K562 (cell line): ENCODE results near the gene VIPR2. TPM values are rescaled to one million over a fixed set of nuclear protein-coding genes. Genes with fewer than 3 reads are reported as not detected.

Experiments
- ATAC-seq: fragments of 200-7000 bp; cut with Tn5 transposase; 3 replicates; pipeline ENCODE4 v1.9.1; 2020; ENCODE audit warnings: moderate library complexity
- BruUV-seq: library from RNA; stranded (reverse); fragments of 400-500 nt; replicated peaks from 2 replicates; lab custom pipeline; 2021; lab: Mats Ljungman, UMichigan
- CTCF ChIA-PET: fragments of 300-600 bp; formaldehyde crosslinking; extraction: SDS; loops from one replicate; lab custom pipeline; 2021; ENCODE audit warnings: low intra/inter-chr PET ratio; lab: Yijun Ruan, JAX
- POLR2A ChIA-PET: fragments of 300-600, 350-650 bp; sonication (Branson Sonifier 250); formaldehyde crosslinking; extraction: SDS; loops from one replicate; lab custom pipeline; 2021; ENCODE audit warnings: antibody characterized with exemption, inconsistent platforms; lab: Yijun Ruan, JAX
- DNase-seq, 4 experiments: peaks; one replicate each; pipeline versions ENCODE4 v3.0.0 to v3.0.0-alpha.2; 2011 to 2018; ENCODE audit warnings: low spot score in 3 of 4, mixed read lengths in 3 of 4; ENCODE audit errors: extremely low read depth in 1 of 4
- FAIRE-seq: peaks from 2 replicates; lab custom pipeline; 2011; peaks lifted over from hg19 to GRCh38; lab: Jason Lieb, UNC
- H2AFZ ChIP-seq: 2 replicates; pipeline ENCODE4 v1.6.0; 2011; ENCODE audit warnings: low read depth, low read length, control low read depth, inconsistent platforms
- H3K27ac ChIP-seq: fragments of 200-600 bp; 3 replicates; pipeline ENCODE4 v1.8.0; 2011; ENCODE audit warnings: low read depth, mild to moderate bottlenecking, control low read depth, inconsistent platforms, low read length, moderate library complexity, mixed read lengths; ENCODE audit errors: extremely low read depth
- H3K27me3 ChIP-seq, 2 experiments: fragments of 300-600 bp in 1 of 2; 2 replicates in 1 of 2; 3 replicates in 1 of 2; pipeline versions ENCODE4 v1.6.0 to v1.8.0; 2011; ENCODE audit warnings: inconsistent platforms in 2 of 2, low read length in 2 of 2, mild to moderate bottlenecking in 1 of 2, mixed read lengths in 1 of 2, moderate library complexity in 1 of 2; ENCODE audit not compliant: control insufficient read depth in 2 of 2, insufficient read depth in 2 of 2
- H3K36me3 ChIP-seq: fragments of 300-600 bp; 3 replicates; pipeline ENCODE4 v1.8.0; 2011; ENCODE audit warnings: mild to moderate bottlenecking, low read length, inconsistent platforms; ENCODE audit not compliant: control insufficient read depth, insufficient read depth
- H3K4me1 ChIP-seq, 2 experiments: fragments of 200-600 bp in 1 of 2; replicated peaks in 1 of 2; 2 replicates in 1 of 2; 3 replicates in 1 of 2; pipeline versions ENCODE4 v1.5.1 to v1.8.0; 2011; ENCODE audit warnings: inconsistent platforms in 2 of 2, low read length in 2 of 2, mild to moderate bottlenecking in 1 of 2, mixed read lengths in 1 of 2, moderate library complexity in 1 of 2; ENCODE audit not compliant: control insufficient read depth in 2 of 2, insufficient read depth in 2 of 2
- H3K4me2 ChIP-seq: 2 replicates; pipeline ENCODE4 v1.6.1; 2011; ENCODE audit warnings: low read length, control low read depth, inconsistent platforms, mixed read lengths; ENCODE audit not compliant: insufficient read depth
- H3K4me3 ChIP-seq: fragments of 200-600 bp; sonication (generic), shearing (Covaris generic); 2 replicates; pipeline ENCODE4 v1.5.1; 2016; ENCODE audit warnings: control low read depth, inconsistent platforms
- H3K79me2 ChIP-seq: fragments of 200-600 bp; 3 replicates; pipeline ENCODE4 v1.8.0; 2011; ENCODE audit warnings: low read length, inconsistent platforms; ENCODE audit not compliant: control insufficient read depth, insufficient read depth
- H3K9ac ChIP-seq, 2 experiments: 2 replicates each; pipeline versions ENCODE4 v1.6.0 to v1.6.1; 2011; ENCODE audit warnings: low read depth in 2 of 2, low read length in 2 of 2, control low read depth in 1 of 2, inconsistent platforms in 1 of 2, mild to moderate bottlenecking in 1 of 2, mixed read lengths in 1 of 2; ENCODE audit not compliant: insufficient read depth in 1 of 2
- H3K9me1 ChIP-seq: one replicate; pipeline ENCODE4 v1.6.0; 2011; ENCODE audit warnings: inconsistent platforms, mild to moderate bottlenecking, low read length, moderate library complexity; ENCODE audit not compliant: control insufficient read depth, insufficient read depth
- H3K9me3 ChIP-seq: replicated peaks from 2 replicates; pipeline ENCODE4 v1.5.1; 2011; ENCODE audit warnings: low read depth, low read length, inconsistent platforms; ENCODE audit not compliant: control insufficient read depth, insufficient read depth
- H4K20me1 ChIP-seq: replicated peaks from 2 replicates; pipeline ENCODE4 v1.6.1; 2011; ENCODE audit warnings: low read length, inconsistent platforms, mixed read lengths; ENCODE audit not compliant: control insufficient read depth, insufficient read depth
- CEBPZ ChIP-seq: fragments of 150-350 bp; IDR thresholded peaks from 2 replicates; pipeline ENCODE4 v1.6.1; 2014; ENCODE audit warnings: low read depth, mild to moderate bottlenecking, low read length, borderline replicate concordance
- EHMT2 ChIP-seq: fragments of 450-650 bp; IDR thresholded peaks from 2 replicates; pipeline ENCODE4 v1.6.1; 2018; ENCODE audit warnings: antibody characterized with exemption
- IRF2 ChIP-seq: sonication (generic); formaldehyde crosslinking; IDR thresholded peaks from 2 replicates; pipeline ENCODE4 v1.8.1; 2022; ENCODE audit warnings: mild to moderate bottlenecking, missing genetic modification reagents
- KDM2B ChIP-seq: fragments of 250-450 bp; sonication (Bioruptor Pico); IDR thresholded peaks from 2 replicates; pipeline ENCODE4 v1.8.0; 2021; ENCODE audit warnings: mild to moderate bottlenecking, moderate library complexity
- L3MBTL2 ChIP-seq: fragments of 450-650 bp; IDR thresholded peaks from 2 replicates; pipeline ENCODE4 v1.6.1; 2016; ENCODE audit warnings: mild to moderate bottlenecking, moderate library complexity
- NFIC ChIP-seq: fragments of 450-650 bp; IDR thresholded peaks from 2 replicates; pipeline ENCODE4 v1.6.1; 2017; ENCODE audit warnings: mild to moderate bottlenecking, inconsistent platforms
- TAF15 ChIP-seq: fragments of 200-400 bp; formaldehyde crosslinking; IDR thresholded peaks from 2 replicates; pipeline ENCODE4 v1.6.1; 2017; ENCODE audit warnings: mild to moderate bottlenecking, low read depth, low read length, moderate library complexity
- WGBS: fragments of 100-300 bp; shearing (Covaris generic); methylation state at CpG from one replicate; pipeline ENCODE4 v1.1.6; 2016; ENCODE audit warnings: low coverage, mixed read lengths; ENCODE audit not compliant: insufficient coverage; ENCODE audit errors: missing lambda C conversion rate; 5-methylcytosine and 5-hydroxymethylcytosine counted together
- in situ Hi-C: fragments of 300-500 bp; cut with MboI; formaldehyde crosslinking; loops from 4 replicates; pipeline ENCODE4 v1.15.0; 2018; ENCODE audit warnings: inconsistent platforms, mixed read lengths
- intact Hi-C: fragments of 100-400 bp; cut with micrococcal nuclease; formaldehyde crosslinking; loops from 2 replicates; pipeline ENCODE4 v1.14.2; 2022
- polyA plus RNA-seq, 8 experiments: library from polyadenylated mRNA; depleted of rRNA in 4 of 8; stranded (reverse) in 5 of 8; unstranded in 3 of 8; fragments of >200 nt; fragmentation: Nextera tagmentation in 2 of 8; fragmentation: Illumina TruSeq in 1 of 8; extraction: Ambion mirVana in 2 of 8; extraction: Trizol in 1 of 8; gene quantifications; 2 replicates each; pipeline versions ENCODE4 v1.2.1 to v1.2.3, GENCODE V29; 2011 to 2014; ENCODE audit warnings: inconsistent platforms in 1 of 8, missing spikeins in 1 of 8
- total RNA-seq, 7 experiments: library from RNA; depleted of rRNA in 6 of 7; stranded (reverse); fragments of >200 nt in 6 of 7; fragmentation: Illumina TruSeq in 2 of 7; extraction: Trizol in 2 of 7; gene quantifications; 2 replicates each; pipeline versions ENCODE4 v1.2.1 to v1.2.3, GENCODE V29; 2011 to 2021; ENCODE audit warnings: low replicate concordance in 1 of 7
- TF ChIP-seq, protein P1 (sequence below): sonication (generic); formaldehyde crosslinking; IDR thresholded peaks from 2 replicates; pipeline ENCODE4 v1.8.0; 2022; ENCODE audit warnings: missing genetic modification reagents, mild to moderate bottlenecking, borderline replicate concordance

VIPR2 gene
- total and polyA plus RNA-seq, 9 of the 15 experiments (the other 6 are each of a cell fraction or from before 2014, with no cell fraction given): 0.04 TPM; not detected in 8

DNA sequence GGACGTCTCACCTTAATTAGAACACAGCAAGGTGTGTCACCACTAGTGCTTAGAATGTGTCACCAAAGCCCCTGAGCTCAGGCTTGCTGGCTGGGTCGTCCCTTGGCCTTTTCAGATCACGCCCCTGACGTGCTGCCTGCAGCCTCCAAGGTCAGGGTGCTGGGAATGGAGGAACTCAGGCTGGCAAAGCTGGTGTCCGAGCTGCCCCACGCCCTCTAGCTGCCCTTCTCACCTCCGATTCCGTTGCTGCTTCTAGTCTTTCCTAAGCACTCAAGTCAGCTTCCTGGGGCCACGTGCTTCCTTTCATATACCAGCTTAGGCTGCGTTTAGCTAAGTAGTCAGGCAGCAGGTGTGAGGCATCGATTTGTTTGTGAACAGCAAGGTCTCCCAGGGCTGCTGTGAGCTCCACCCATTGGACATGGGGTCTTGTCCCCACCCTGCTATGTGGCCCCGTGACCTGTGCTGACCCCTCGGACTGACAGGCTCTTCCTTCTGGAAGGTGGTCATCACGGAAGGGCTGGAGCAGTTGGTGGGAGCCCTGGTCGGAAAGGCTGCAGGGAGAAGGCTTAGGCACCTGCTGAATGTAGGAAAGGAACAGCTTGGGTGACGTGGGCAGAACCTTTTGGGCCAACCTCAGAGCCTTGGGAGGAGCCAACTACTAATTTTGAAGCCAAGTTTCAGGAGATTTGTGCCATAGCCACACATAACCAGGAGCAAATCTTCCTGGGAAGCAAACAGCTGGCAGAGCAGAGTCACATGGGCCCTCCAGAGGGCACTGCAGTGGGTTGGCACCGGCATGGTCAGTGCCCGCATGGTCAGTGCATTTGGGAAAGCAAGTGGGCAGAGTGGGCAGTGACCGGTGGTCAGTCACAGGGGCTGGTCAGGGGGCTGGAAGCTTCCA is 28.8 kb downstream of the VIPR2 start:
- TF ChIP-seq L3MBTL2: 0 out of 2 replicates have a peak, but pooled peaks have one; percentile 16
- no peak for TF ChIP-seq EHMT2
- Histone ChIP-seq H3K4me1 (peaks cover 0 to 9% of the 10 kb centered on the region in 2 experiments; a peak in 2 of 5 replicates), H3K79me2 (no peaks in the 10 kb centered on the region), H3K9ac (no peak overlapping the region), H3K9me1 (no peaks in the 10 kb centered on the region), H2AFZ (no peak overlapping the region), H3K27me3 (peaks cover 79 to 91% of the 10 kb centered on the region in 2 experiments), H3K4me3 (no peak overlapping the region), H3K4me2 (no peak overlapping the region), H3K9me3 (no peaks in the 10 kb centered on the region), H3K36me3 (no peaks in the 10 kb centered on the region), H4K20me1 (peaks cover 12% of the 10 kb centered on the region), H3K27ac (no peak overlapping the region)
- DNase-seq (no peak), FAIRE-seq (no peak), ATAC-seq (no peak)
- ChIA-PET POLR2A (interaction anchor here (0.6 to 1.5 kb wide), 3 partner anchors 13 to 58 kb away, joined by 3 read pairs; no protein-coding TSS in a partner anchor), CTCF (no interaction called here)
- under 1% methylated on average over 19 of the region's 19 CpGs for WGBS
- no TSS peak for BruUV-seq
- in situ Hi-C loops: no loop called here
- intact Hi-C loops: no loop called here

DNA sequence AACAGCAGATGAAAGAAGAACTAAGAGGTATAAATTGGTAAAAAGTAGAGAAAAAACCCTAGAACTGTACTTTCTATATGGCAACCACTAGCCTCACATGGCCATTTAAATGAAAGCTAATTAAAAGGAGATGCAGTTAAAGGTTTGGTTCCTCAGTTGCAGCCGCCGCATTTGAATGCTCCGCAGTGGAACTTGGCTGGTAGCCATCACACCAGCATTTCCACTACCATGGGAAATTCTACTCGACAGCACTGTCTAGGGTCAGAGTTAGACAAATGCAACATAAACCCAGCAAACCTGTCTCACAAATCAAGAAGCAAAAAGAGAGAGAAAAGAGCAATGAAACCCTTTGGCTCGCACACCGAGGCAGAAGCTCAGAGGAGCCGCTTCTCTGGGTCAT is 29.7 kb downstream of the VIPR2 start:
- Histone ChIP-seq H3K9me1 (no peaks in the 10 kb centered on the region), H2AFZ (no peak overlapping the region), H3K27me3 (peaks cover 74 to 82% of the 10 kb centered on the region in 2 experiments), H3K36me3 (no peaks in the 10 kb centered on the region), H3K4me1 (peaks cover 0 to 9% of the 10 kb centered on the region in 2 experiments; a peak in 2 of 5 replicates), H3K79me2 (no peaks in the 10 kb centered on the region), H3K9ac (no peak overlapping the region), H3K4me3 (no peak overlapping the region), H3K4me2 (no peak overlapping the region), H3K9me3 (no peaks in the 10 kb centered on the region), H3K27ac (no peak overlapping the region), H4K20me1 (peaks cover 12% of the 10 kb centered on the region)
- in situ Hi-C loops: no loop called here
- POLR2A ChIA-PET: interaction anchor here (0.6 to 1.5 kb wide), 4 partner anchors 14 to 405 kb away, joined by 3 read pairs; no protein-coding TSS in a partner anchor
- CTCF ChIA-PET: no interaction called here
- no TSS peak for BruUV-seq
- intact Hi-C loops: no loop called here
- 0% methylated on average over 7 of the region's 7 CpGs for WGBS
- DNase-seq (no peak), ATAC-seq (no peak), FAIRE-seq (no peak)
- TF ChIP-seq KDM2B (CRISPR knock-in tag): no peak
- TF ChIP-seq, protein P1, sequence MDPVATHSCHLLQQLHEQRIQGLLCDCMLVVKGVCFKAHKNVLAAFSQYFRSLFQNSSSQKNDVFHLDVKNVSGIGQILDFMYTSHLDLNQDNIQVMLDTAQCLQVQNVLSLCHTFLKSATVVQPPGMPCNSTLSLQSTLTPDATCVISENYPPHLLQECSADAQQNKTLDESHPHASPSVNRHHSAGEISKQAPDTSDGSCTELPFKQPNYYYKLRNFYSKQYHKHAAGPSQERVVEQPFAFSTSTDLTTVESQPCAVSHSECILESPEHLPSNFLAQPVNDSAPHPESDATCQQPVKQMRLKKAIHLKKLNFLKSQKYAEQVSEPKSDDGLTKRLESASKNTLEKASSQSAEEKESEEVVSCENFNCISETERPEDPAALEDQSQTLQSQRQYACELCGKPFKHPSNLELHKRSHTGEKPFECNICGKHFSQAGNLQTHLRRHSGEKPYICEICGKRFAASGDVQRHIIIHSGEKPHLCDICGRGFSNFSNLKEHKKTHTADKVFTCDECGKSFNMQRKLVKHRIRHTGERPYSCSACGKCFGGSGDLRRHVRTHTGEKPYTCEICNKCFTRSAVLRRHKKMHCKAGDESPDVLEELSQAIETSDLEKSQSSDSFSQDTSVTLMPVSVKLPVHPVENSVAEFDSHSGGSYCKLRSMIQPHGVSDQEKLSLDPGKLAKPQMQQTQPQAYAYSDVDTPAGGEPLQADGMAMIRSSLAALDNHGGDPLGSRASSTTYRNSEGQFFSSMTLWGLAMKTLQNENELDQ (CRISPR knock-in tag): no peak
- no peak for TF ChIP-seq CEBPZ
- TF ChIP-seq IRF2: no peak
- peak; percentile 63 for TF ChIP-seq NFIC
- no peak for TF ChIP-seq TAF15
